Inflammatory macrophage treated with lipopolysaccharide for 1 hour (primary cell): ENCODE results near the gene OR10K1.
A peak's percentile ranks its signal among the peaks of the same experiment; 100 is the strongest.

Source experiments
- DNase-seq, 2 donors: peaks; one replicate each; pipeline ENCODE4 v3.0.0-alpha.2; 2020 to 2022

The OR10K1 gene, protein sequence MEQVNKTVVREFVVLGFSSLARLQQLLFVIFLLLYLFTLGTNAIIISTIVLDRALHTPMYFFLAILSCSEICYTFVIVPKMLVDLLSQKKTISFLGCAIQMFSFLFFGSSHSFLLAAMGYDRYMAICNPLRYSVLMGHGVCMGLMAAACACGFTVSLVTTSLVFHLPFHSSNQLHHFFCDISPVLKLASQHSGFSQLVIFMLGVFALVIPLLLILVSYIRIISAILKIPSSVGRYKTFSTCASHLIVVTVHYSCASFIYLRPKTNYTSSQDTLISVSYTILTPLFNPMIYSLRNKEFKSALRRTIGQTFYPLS

GRCh38 chr1:158461534-158461933 is at the start of gene OR10K1:
Gene OR10K1 (plus strand): TSS chr1:158461834. CDS start chr1:158465562, 3,728 bp downstream.
- DNase-seq: no peak

- DNase-seq: no peak
Measured at GRCh38 chr1:158414651-158415345, 46.8 kb upstream of the OR10K1 start.

- DNase-seq: no peak
Measured at GRCh38 chr1:158417586-158417985, 44.0 kb upstream of the OR10K1 start.

DNA sequence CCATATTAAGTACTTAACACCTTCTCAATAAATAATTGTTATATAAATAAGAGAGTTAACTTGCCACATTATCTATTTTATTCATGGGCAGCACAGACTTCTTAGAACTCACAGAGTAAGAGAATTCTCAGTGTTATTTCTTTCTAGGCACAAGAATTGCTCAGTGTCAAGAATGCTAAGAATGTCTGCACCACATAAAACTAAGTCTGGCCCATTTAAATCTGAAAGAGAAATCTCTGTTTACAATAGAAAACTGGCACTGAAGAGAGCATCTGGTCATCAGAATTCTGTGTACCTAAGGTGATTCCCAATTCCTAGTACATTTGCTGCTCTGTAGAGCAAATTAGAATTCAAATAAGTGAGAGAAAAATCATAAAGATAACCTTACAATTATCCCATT is 39.4 kb upstream of the OR10K1 start:
- no peak for DNase-seq

GRCh38 chr1:158425027-158425426 is 36.6 kb upstream of the OR10K1 start:
- peak in 1 of 2 donors; percentile 14 for DNase-seq

- no peak for DNase-seq
Measured at GRCh38 chr1:158426137-158426536, 35.5 kb upstream of the OR10K1 start, which contains the start of gene OR10K2. Gene OR10K2 (minus strand): TSS chr1:158426237. CDS start chr1:158420866, 5,371 bp downstream.

DNA sequence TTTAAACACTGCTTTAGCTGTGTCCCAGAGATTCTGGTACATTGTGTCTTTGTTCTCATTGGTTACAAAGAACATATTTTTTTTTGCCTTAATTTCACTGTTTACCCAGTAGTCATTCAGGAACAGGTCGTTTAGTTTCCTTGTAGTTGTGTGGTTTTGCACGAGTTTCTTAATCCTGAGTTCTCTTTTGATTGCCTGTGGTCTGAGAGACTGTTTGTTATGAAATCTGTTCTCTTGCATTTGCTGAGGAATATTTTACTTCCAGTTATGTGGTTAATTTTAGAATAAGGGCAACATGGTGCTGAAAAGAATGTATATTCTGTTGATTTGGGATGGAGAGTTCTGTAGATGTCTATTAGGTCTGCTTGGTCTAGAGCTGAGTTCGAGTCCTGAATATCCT is 31.5 kb upstream of the OR10K1 start:
- DNase-seq: peak; percentile 60 to 64

DNA sequence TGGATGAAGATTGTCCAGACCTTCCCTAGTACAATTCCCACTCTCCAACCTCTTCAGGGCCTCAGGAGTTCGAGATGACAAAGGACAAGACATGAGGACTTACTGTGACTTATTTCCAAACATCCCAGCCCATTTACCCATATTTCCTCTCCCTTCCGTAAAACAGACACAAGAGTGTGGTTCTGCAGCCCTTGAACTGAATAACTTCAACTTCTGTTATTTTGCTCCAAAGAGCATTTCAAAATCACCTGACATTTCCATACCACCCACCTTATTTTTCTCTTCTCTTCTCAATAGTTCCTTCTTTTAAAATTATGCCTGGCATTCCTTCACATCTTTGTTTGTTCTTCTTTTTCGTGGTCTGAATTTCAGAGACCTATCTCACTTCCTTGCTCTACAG is 26.9 kb upstream of the OR10K1 start:
- DNase-seq: peak; percentile 38 to 58

DNA sequence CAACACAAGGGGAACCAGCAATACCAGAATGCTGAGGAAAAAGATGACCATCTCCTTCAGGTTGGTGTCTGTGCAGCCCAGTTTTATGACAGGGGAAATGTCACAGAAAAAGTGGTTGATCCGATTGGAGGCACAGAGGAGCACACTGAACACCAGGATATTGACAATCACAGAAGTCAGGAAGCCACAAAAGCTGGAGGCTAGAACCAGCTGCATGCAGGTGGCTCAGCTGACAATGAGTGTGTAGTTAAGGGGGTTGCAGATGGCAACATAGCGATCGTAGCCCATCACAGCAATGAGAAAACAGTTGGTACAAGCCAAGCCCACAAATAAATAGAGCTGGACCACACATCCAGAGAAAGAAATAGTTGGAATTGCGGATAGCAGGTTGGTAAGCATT is 16.3 kb upstream of the OR10K1 start:
- DNase-seq: no peak

DNA sequence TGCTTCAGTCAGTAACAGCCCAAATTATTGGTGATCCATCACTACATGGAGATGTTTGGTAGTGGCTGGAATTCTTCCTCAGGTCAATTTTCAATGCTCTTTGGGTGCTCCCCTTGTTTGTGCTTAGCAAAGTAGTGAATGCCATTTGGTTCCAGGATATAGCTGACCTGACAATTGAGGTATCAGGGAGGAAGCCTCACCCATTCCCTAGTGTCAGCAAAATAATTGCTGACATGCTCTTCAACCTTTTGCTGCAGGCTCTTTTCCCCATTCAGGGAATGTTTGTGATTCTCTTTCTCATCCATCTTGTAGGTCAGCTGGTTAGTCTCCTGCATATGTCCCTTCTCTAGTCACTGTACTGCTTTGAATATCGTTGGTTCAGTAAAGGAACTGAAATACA is 7.1 kb upstream of the OR10K1 start:
- no peak for DNase-seq

DNA sequence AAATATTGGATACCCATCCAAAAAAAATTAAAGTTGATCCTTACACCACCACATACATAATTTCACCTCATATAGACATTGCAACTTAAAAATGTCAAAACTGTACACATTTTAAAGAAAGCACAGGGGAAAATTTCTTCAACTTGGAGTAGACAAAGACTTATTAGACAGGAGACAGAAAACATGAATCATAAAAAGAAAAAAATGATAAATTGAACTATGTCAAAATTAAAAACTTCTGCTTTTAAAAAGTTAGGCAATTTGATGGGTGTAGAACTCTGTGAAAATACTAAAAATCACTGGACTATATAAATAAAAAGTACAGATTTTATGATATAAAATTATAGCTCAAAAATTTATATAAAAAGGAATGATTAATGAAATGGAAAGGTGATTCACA is 4.4 kb upstream of the OR10K1 start:
- DNase-seq: peak; percentile 33 to 35

DNA sequence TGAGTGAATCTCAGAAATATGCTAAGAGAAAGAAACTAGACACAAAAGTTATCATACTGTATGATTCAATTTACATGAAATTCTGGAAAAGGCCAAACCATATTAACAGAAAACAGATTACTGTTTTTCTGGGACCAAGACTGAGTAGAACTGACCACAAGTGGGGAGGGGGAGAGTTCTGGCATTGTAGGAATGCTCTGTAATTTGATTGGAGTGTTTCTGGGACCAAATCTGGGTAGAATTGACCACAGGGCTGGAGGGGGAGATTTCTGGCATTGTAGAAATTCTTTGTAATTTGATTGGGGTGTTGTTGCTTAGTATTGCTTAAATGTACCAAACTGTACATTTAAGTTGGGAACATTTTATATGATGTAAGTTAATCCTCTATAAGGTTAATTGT is 3.4 kb upstream of the OR10K1 start:
- no peak for DNase-seq

GRCh38 chr1:158471920-158472319 is 10.3 kb downstream of the OR10K1 start, which contains the start of gene OR10R2:
Gene OR10R2 (plus strand): TSS chr1:158472220. CDS start chr1:158472326, 106 bp downstream.
- DNase-seq: no peak

DNA sequence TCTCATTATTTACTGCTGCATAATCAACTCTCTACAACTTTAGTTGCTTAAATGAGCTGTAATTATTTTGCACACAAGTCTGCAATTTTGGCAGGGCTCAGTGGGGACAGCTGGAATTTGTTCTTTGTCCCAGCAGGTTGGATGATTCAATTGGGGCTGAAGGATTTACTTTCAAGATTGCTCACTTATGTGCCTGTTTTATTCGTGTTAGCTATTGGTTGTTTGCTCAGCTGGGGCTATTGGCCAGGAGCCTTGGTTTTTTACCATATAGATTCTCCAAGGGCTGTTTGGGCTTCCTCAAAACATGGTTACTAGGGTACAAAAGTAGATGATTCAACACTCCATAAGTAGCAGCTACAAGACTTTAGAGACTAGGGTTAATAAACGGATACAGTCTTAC is 23.8 kb downstream of the OR10K1 start:
- DNase-seq: no peak

- no peak for DNase-seq
Measured at GRCh38 chr1:158491316-158491715, 29.7 kb downstream of the OR10K1 start.

DNA sequence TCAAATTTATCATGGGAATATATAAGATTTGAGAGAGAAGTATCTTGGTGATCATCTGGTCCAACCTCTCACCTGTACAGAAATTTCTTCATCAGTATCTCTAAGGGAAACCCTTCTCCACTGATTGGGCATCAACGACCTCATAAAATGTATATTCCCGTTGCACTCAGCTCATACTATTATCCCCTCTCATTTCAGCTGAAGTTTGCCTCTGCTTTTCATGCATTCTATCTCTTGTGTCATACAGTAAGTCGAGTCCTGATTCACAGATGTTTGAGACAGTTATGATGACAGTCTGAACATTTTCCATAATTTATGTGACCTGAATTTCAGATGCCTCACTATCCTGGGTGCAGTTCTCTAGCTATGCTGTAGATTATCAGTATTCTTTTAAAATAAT is 31.4 kb downstream of the OR10K1 start:
- no peak for DNase-seq

DNA sequence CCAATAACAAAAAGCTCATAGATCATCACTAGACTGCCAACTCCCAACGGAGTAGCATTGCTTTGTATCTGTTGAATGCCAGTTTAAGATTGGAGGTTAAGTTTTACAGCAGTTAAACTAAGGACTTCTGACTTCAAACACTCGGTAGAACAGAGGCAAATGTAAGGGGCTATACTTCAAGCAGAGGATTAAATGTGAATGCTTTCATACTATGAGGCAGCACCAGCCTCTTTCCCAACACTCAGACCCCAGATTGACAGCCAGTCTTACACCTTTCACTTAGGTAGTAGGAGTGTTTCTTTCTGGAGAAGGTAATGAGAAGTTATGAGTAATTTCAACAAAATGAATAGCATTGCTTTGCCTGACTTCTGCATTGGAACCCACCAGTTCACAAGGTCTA is 33.2 kb downstream of the OR10K1 start:
- no peak for DNase-seq

GRCh38 chr1:158496374-158496773 is 34.7 kb downstream of the OR10K1 start:
- peak; percentile 33 to 65 for DNase-seq

DNA sequence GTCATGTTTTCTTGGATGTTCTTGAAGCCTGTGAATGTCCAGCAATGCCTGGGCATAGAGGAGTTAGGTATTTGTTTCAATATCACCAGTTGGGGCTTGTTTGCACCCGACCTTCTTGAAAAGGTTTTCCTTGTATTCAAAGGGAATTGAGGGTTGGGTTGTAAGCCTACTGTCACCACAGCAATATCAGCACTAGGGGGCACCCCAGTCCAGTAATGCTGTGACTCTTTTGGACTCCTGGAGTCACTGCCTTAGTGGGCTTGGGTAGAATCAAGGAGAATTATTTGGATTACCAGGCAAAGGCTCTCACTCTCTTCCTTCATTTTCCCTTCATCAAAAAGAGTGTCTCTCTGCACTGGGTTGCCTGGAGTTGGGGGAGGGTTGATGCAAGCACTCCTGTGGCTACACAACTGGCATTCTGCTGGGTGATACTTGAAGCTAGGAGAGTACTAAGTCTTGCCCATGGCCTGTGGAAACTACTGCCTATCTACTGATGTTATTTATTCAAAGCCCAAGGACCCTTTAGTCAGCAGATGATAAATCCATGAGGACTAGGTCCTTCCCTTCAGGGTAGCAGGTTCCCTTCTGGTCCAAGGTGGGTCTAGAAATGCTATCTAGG is 44.8 kb downstream of the OR10K1 start:
- peak; percentile 36 to 83 for DNase-seq

DNA sequence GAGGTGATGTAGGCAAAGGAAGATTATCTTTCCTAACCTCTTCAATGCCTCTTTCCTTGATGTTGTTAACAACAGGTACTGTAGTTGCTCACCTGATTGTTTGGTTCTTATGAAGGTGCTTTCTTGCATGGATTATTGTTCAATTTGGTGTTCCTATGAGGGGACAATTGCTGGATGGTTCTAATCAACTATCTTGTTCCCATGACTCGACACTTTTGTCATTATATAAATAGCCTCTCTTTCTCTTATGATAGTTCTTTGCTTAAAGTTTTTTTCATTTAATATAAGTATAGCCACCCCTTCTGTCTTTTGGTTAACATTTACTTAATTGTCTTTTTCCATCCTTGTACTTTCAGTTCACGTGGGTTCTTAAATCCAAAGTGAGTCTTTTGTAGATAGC is 45.9 kb downstream of the OR10K1 start:
- no peak for DNase-seq

- DNase-seq: no peak
Measured at GRCh38 chr1:158509471-158510156, 48.0 kb downstream of the OR10K1 start.

DNA sequence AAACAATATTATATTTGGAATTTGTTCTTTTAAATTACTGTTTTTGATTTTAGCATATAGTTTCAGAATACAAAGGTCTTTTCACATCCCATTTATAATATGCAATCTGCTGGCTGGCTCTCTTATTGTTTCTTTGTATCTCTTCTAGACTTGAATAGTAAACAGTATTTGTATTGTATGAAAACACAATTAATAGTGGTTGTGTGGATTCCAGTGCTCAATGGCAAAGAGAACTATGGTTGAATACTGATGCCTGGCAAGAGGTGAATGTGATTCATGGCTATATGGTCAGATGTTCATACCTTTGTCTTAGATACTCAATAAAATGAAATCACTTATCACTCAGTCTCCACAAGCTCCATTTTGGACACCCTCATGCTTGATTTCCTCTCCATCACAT is 55.3 kb downstream of the OR10K1 start:
- DNase-seq: no peak
